Mammary epithelial cell (primary cell): ENCODE results near the gene PBXIP1.

Experiments used
- EZH2 ChIP-seq: IDR thresholded peaks from 2 replicates; pipeline ENCODE4 v1.6.1; 2012; ENCODE audit warnings: low read length, inconsistent platforms, borderline replicate concordance
- TF ChIP-seq, protein P1 (sequence below), 2 donors: IDR thresholded peaks in 1 of 2; conservative IDR thresholded peaks in 1 of 2; 2 replicates each; pipeline ENCODE4 v1.5.1; 2011 to 2012; ENCODE audit warnings: inconsistent platforms in 2 of 2, low read length in 2 of 2, mild to moderate bottlenecking in 2 of 2, control low read depth in 1 of 2, low read depth in 1 of 2; ENCODE audit not compliant: insufficient read depth in 1 of 2; ENCODE audit errors: extremely low read depth in 1 of 2

DNA sequence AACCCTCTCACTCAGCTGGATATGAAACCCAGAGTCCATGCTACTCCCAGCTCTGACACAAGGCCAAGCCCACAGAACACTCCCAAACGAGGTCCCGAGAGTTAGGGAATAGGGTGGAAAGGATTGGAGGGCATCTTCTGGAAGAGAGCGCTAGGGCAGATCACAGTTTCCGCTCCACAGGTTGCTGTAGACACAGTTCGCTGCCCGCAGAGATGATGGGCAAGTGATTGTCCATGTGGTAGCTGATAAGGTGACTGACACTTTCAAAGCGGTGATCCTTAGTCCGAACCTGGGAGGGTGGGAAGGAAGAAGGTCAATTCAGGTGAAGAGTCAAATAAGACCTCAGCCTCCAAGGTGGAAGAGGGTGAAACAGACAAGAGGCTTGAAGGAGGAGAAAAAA is 7.7 kb upstream of the PBXIP1 start:
- TF ChIP-seq, protein P1, sequence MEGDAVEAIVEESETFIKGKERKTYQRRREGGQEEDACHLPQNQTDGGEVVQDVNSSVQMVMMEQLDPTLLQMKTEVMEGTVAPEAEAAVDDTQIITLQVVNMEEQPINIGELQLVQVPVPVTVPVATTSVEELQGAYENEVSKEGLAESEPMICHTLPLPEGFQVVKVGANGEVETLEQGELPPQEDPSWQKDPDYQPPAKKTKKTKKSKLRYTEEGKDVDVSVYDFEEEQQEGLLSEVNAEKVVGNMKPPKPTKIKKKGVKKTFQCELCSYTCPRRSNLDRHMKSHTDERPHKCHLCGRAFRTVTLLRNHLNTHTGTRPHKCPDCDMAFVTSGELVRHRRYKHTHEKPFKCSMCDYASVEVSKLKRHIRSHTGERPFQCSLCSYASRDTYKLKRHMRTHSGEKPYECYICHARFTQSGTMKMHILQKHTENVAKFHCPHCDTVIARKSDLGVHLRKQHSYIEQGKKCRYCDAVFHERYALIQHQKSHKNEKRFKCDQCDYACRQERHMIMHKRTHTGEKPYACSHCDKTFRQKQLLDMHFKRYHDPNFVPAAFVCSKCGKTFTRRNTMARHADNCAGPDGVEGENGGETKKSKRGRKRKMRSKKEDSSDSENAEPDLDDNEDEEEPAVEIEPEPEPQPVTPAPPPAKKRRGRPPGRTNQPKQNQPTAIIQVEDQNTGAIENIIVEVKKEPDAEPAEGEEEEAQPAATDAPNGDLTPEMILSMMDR (conservative IDR thresholded peaks at IDR 0.05 in 1 of 2, IDR thresholded peaks at IDR 0.05 in 1 of 2; ENCODE audit: extremely low read depth in 1 of 2, insufficient read depth in 1 of 2, low read depth in 1 of 2, low read length in 2 of 2) = no peak
- no peak for TF ChIP-seq EZH2
